Measurements from ENCODE around the gene CCR6. TPM values are rescaled to one million over a fixed set of nuclear protein-coding genes. Genes with fewer than 3 reads are reported as not detected.

CCR6 gene
- polyA plus RNA-seq (2011; rRNA removed) (not detected in 2 replicates), polyA minus RNA-seq (2011; rRNA and poly(A)+ RNA removed) (not detected in 2 replicates)

- ChIA-PET POLR2A (no interaction called here), CTCF (interaction anchor here (0.7 kb wide), 1 partner anchor 799 kb away, joined by 4 read pairs; no protein-coding TSS in a partner anchor)
- TF ChIP-seq CTCF (IDR thresholded peaks at IDR 0.05; ENCODE audit: insufficient read depth, low read depth, low read length) = no peak
- DNase-seq (ENCODE audit: low read depth) = no peak
- Histone ChIP-seq H3K4me3 (ENCODE audit: low read depth, low read length) (no peak within 1 kb of the TSS), H3K36me3 (ENCODE audit: control insufficient read depth, insufficient read depth, low read length) (no peaks in the 10 kb centered on the region), H3K27me3 (ENCODE audit: control insufficient read depth, insufficient read depth, low read length) (no peaks in the 10 kb centered on the region)
Observed at GRCh38 chr6:167122827-167123657, at the start of gene CCR6. CCR6 (plus strand) TSS chr6:167123096; CDS start chr6:167136135, 13,039 bp downstream.

- H3K27me3 ChIP-seq (ENCODE audit: control insufficient read depth, insufficient read depth, low read length) = no peaks in the 10 kb centered on the region
- ChIA-PET CTCF (no interaction called here), POLR2A (no interaction called here)
- H3K36me3 ChIP-seq (ENCODE audit: control insufficient read depth, insufficient read depth, low read length) = no peaks in the 10 kb centered on the region
- H3K4me3 ChIP-seq (ENCODE audit: low read depth, low read length) = no peak overlapping the region
- no peak for TF ChIP-seq CTCF (IDR thresholded peaks at IDR 0.05; ENCODE audit: insufficient read depth, low read depth, low read length)
- no peak for DNase-seq (ENCODE audit: low read depth)
Observed at GRCh38 chr6:167073679-167074274, 49.1 kb upstream of the CCR6 start.

GRCh38 chr6:167077241-167077932 is 45.5 kb upstream of the CCR6 start:
- no peaks in the 10 kb centered on the region for H3K27me3 ChIP-seq (ENCODE audit: control insufficient read depth, insufficient read depth, low read length)
- H3K4me3 ChIP-seq (ENCODE audit: low read depth, low read length) = no peak overlapping the region
- ChIA-PET POLR2A (no interaction called here), CTCF (interaction anchor here (0.7 kb wide), 1 partner anchor 185 kb away, joined by 5 read pairs; no protein-coding TSS in a partner anchor)
- TF ChIP-seq CTCF (IDR thresholded peaks at IDR 0.05; ENCODE audit: insufficient read depth, low read depth, low read length) = no peak
- no peak for DNase-seq (ENCODE audit: low read depth)
- no peaks in the 10 kb centered on the region for H3K36me3 ChIP-seq (ENCODE audit: control insufficient read depth, insufficient read depth, low read length)

DNA sequence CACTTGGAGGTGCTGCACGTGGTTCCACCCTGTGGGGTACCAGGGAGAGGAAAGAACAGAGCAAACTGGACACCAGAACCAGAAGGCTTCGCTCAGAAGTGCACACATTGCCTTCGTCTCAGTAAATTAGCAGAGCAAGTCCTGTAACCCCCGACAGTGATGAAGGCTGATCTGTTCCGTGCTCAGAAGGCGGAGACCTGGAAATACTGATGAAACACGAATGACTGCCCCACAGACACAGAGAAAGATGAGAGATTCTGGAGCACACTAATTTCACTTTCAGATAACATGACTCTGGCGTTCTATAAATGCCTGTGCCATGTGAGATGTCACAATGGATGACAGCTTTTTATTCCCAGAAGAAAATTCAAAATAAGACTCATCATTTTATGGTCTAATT is 44.2 kb upstream of the CCR6 start:
- H3K27me3 ChIP-seq (ENCODE audit: control insufficient read depth, insufficient read depth, low read length) = no peaks in the 10 kb centered on the region
- DNase-seq (ENCODE audit: low read depth) = no peak
- TF ChIP-seq CTCF (IDR thresholded peaks at IDR 0.05; ENCODE audit: insufficient read depth, low read depth, low read length) = no peak
- POLR2A ChIA-PET = no interaction called here
- H3K4me3 ChIP-seq (ENCODE audit: low read depth, low read length) = no peak overlapping the region
- no peaks in the 10 kb centered on the region for H3K36me3 ChIP-seq (ENCODE audit: control insufficient read depth, insufficient read depth, low read length)
- CTCF ChIA-PET = no interaction called here

- no peak overlapping the region for H3K4me3 ChIP-seq (ENCODE audit: low read depth, low read length)
- H3K27me3 ChIP-seq (ENCODE audit: control insufficient read depth, insufficient read depth, low read length) = no peaks in the 10 kb centered on the region
- POLR2A ChIA-PET = no interaction called here
- H3K36me3 ChIP-seq (ENCODE audit: control insufficient read depth, insufficient read depth, low read length) = no peaks in the 10 kb centered on the region
- CTCF ChIA-PET = no interaction called here
- no peak for DNase-seq (ENCODE audit: low read depth)
- no peak for TF ChIP-seq CTCF (IDR thresholded peaks at IDR 0.05; ENCODE audit: insufficient read depth, low read depth, low read length)
Observed at GRCh38 chr6:167079853-167080297, 43.0 kb upstream of the CCR6 start.

Data from BJ (cell line).